Measurements from ENCODE around the gene EXOC6B.

Gene EXOC6B

GRCh38 chr2:72415781-72416475 is 409.9 kb downstream of the EXOC6B start:
- DNase-seq: no peak
- Histone ChIP-seq H3K36me3 (no peaks in the 10 kb centered on the region), H3K9me3 (ENCODE audit: severe bottlenecking) (peaks cover 6% of the 10 kb centered on the region), H3K27ac (no peak overlapping the region), H3K27me3 (ENCODE audit: insufficient read depth, low read depth, severe bottlenecking) (no peaks in the 10 kb centered on the region), H3K4me3 (ENCODE audit: low read depth, low read length) (no peak overlapping the region)
- no peak for TF ChIP-seq CTCF (IDR thresholded peaks at IDR 0.05; ENCODE audit: low read depth, low read length)

GRCh38 chr2:72415241-72415661 is 410.6 kb downstream of the EXOC6B start:
- no peak overlapping the region for H3K4me3 ChIP-seq (ENCODE audit: low read depth, low read length)
- DNase-seq: no peak
- peaks cover 1% of the 10 kb centered on the region for H3K9me3 ChIP-seq (ENCODE audit: severe bottlenecking)
- no peaks in the 10 kb centered on the region for H3K36me3 ChIP-seq
- H3K27ac ChIP-seq: no peak overlapping the region
- no peaks in the 10 kb centered on the region for H3K27me3 ChIP-seq (ENCODE audit: insufficient read depth, low read depth, severe bottlenecking)
- no peak for TF ChIP-seq CTCF (IDR thresholded peaks at IDR 0.05; ENCODE audit: low read depth, low read length)

- no peak for DNase-seq
- H3K27ac ChIP-seq: no peak overlapping the region
- H3K9me3 ChIP-seq (ENCODE audit: severe bottlenecking): no peaks in the 10 kb centered on the region
- H3K36me3 ChIP-seq: no peaks in the 10 kb centered on the region
- no peak overlapping the region for H3K4me3 ChIP-seq (ENCODE audit: low read depth, low read length)
- TF ChIP-seq CTCF (IDR thresholded peaks at IDR 0.05; ENCODE audit: low read depth, low read length): no peak
- no peaks in the 10 kb centered on the region for H3K27me3 ChIP-seq (ENCODE audit: insufficient read depth, low read depth, severe bottlenecking)
Observed at GRCh38 chr2:72414137-72414760, 411.6 kb downstream of the EXOC6B start.

GRCh38 chr2:72413716-72414115 is 412.1 kb downstream of the EXOC6B start:
- DNase-seq: no peak
- TF ChIP-seq CTCF (IDR thresholded peaks at IDR 0.05; ENCODE audit: low read depth, low read length): no peak
- no peaks in the 10 kb centered on the region for H3K9me3 ChIP-seq (ENCODE audit: severe bottlenecking)
- no peak overlapping the region for H3K4me3 ChIP-seq (ENCODE audit: low read depth, low read length)
- no peak overlapping the region for H3K27ac ChIP-seq
- H3K27me3 ChIP-seq (ENCODE audit: insufficient read depth, low read depth, severe bottlenecking): no peaks in the 10 kb centered on the region
- no peaks in the 10 kb centered on the region for H3K36me3 ChIP-seq

GRCh38 chr2:72412214-72412613 is 413.6 kb downstream of the EXOC6B start:
- no peaks in the 10 kb centered on the region for H3K9me3 ChIP-seq (ENCODE audit: severe bottlenecking)
- H3K27ac ChIP-seq: no peak overlapping the region
- no peaks in the 10 kb centered on the region for H3K36me3 ChIP-seq
- no peaks in the 10 kb centered on the region for H3K27me3 ChIP-seq (ENCODE audit: insufficient read depth, low read depth, severe bottlenecking)
- no peak for DNase-seq
- H3K4me3 ChIP-seq (ENCODE audit: low read depth, low read length): no peak overlapping the region
- TF ChIP-seq CTCF (IDR thresholded peaks at IDR 0.05; ENCODE audit: low read depth, low read length): no peak
